OCI-LY7 (cell line): ENCODE results near the gene EYA2. TPM values are rescaled to one million over a fixed set of nuclear protein-coding genes. Genes with fewer than 3 reads are reported as not detected.

Experiments used
- BruUV-seq: library from RNA; stranded (reverse); fragments of 400-500 nt; replicated peaks from 2 replicates; lab custom pipeline; 2021; lab: Mats Ljungman, UMichigan
- CTCF ChIA-PET: fragments of 300-600 bp; sonication (Branson Sonifier 250); formaldehyde crosslinking; loops from one replicate; lab custom pipeline; 2022; ENCODE audit warnings: antibody characterized with exemption; ENCODE audit not compliant: unreplicated experiment; lab: Charles Lee
- POLR2A ChIA-PET: fragments of 300-600 bp; sonication (Branson Sonifier 250); formaldehyde crosslinking; loops from one replicate; lab custom pipeline; 2022; ENCODE audit warnings: antibody characterized with exemption; lab: Charles Lee
- DNase-seq: peaks from one replicate; pipeline ENCODE4 v3.0.0-alpha.2; 2015; ENCODE audit warnings: low spot score
- H2AFZ ChIP-seq: fragments of 200-600 bp; sonication (generic), shearing (Covaris generic); 2 replicates; pipeline ENCODE4 v1.6.1; 2014; ENCODE audit warnings: mild to moderate bottlenecking, antibody characterized with exemption, low read length, moderate library complexity
- H3K27ac ChIP-seq: fragments of 200-600 bp; sonication (generic); 2 replicates; pipeline ENCODE4 v1.5.1; 2014; ENCODE audit warnings: mixed run types, low read depth, mild to moderate bottlenecking, moderate library complexity, low read length, inconsistent platforms; ENCODE audit not compliant: poor library complexity, severe bottlenecking
- H3K36me3 ChIP-seq: fragments of 200-600 bp; sonication (generic); 2 replicates; pipeline ENCODE4 v1.6.1; 2014; ENCODE audit warnings: mild to moderate bottlenecking, antibody characterized with exemption, low read length, moderate library complexity, mixed read lengths; ENCODE audit not compliant: insufficient read depth
- H3K4me1 ChIP-seq: fragments of 200-600 bp; sonication (generic); 2 replicates; pipeline ENCODE4 v1.5.1; 2014; ENCODE audit warnings: mild to moderate bottlenecking, low read length; ENCODE audit not compliant: insufficient read depth, poor library complexity, severe bottlenecking
- H3K4me2 ChIP-seq: fragments of 200-600 bp; sonication (generic); 2 replicates; pipeline ENCODE4 v1.6.1; 2014; ENCODE audit warnings: mild to moderate bottlenecking, low read length
- H3K4me3 ChIP-seq: fragments of 200-600 bp; sonication (generic); 2 replicates; pipeline ENCODE4 v1.5.1; 2014; ENCODE audit warnings: mild to moderate bottlenecking, low read depth, low read length; ENCODE audit not compliant: poor library complexity, severe bottlenecking
- H3K79me2 ChIP-seq: fragments of 200-600 bp; sonication (generic); 2 replicates; pipeline ENCODE4 v1.6.1; 2016; ENCODE audit warnings: low read depth, mild to moderate bottlenecking, low read length, moderate library complexity, mixed read lengths; ENCODE audit not compliant: insufficient read depth
- H3K9me2 ChIP-seq: fragments of 200-600 bp; sonication (generic); 2 replicates; pipeline ENCODE4 v1.6.1; 2016; ENCODE audit warnings: mild to moderate bottlenecking, low read length, mixed read lengths; ENCODE audit not compliant: insufficient read depth
- H3K9me3 ChIP-seq: fragments of 200-600 bp; sonication (generic); 2 replicates; pipeline ENCODE4 v1.6.1; 2014; ENCODE audit warnings: mild to moderate bottlenecking, mixed run types, low read length, mixed read lengths
- H4K20me1 ChIP-seq: fragments of 200-600 bp; sonication (generic); 2 replicates; pipeline ENCODE4 v1.6.1; 2014; ENCODE audit warnings: mild to moderate bottlenecking, antibody characterized with exemption, low read length, moderate library complexity, mixed read lengths; ENCODE audit not compliant: insufficient read depth
- EZH2phosphoT487 ChIP-seq: fragments of 200-600 bp; sonication (generic); IDR thresholded peaks from 2 replicates; pipeline ENCODE4 v1.6.1; 2018; ENCODE audit warnings: low read depth, borderline replicate concordance, mild to moderate bottlenecking, mixed run types, antibody characterized with exemption, low read length, moderate library complexity, mixed read lengths
- intact Hi-C: fragments of 100-400 bp; cut with micrococcal nuclease; formaldehyde crosslinking; loops from one replicate; pipeline ENCODE4 v1.10.0; 2022; ENCODE audit not compliant: unreplicated experiment
- total RNA-seq, 2 experiments: library from RNA; depleted of rRNA in 1 of 2; stranded (reverse); fragments of >200 nt in 1 of 2; shearing (Covaris generic) in 1 of 2; gene quantifications; 2 replicates each; pipeline ENCODE4 v1.2.3, GENCODE V29; 2014 to 2022
- TF ChIP-seq, protein P1 (sequence below): fragments of 200-600 bp; sonication (generic); conservative IDR thresholded peaks from 2 replicates; pipeline ENCODE4 v1.5.1; 2014; ENCODE audit warnings: mild to moderate bottlenecking, antibody characterized with exemption, low read length, moderate library complexity, mixed read lengths

The EYA2 gene
- total RNA-seq, 2 experiments from 2014 or later = not detected

DNA sequence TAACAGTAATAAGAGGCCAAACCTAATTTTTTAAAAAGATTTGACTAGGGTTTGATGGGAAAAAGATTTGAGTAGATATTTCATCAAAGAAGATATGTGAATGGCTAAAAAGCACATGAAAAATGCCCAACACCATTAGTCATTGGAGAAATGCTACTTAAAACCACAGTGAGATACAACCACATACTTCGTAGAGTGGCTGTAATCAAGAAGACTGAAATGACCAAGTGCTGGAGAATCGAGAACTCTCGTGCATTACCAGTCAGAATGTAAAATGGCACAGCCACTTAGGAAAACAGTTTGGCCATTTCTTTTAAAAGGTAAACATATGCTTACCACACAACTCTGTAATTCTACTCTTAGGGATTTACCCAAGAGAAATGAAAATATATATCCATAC, 175.5 kb downstream of the EYA2 start:
- Histone ChIP-seq H3K9me3 (0 out of 2 replicates have a peak, but pooled peaks cover 12% of the 10 kb centered on the region), H4K20me1 (no peaks in the 10 kb centered on the region), H3K4me2 (no peak overlapping the region), H3K4me3 (no peak overlapping the region), H2AFZ (no peak overlapping the region), H3K36me3 (no peaks in the 10 kb centered on the region), H3K9me2 (no peaks in the 10 kb centered on the region), H3K79me2 (no peaks in the 10 kb centered on the region), H3K4me1 (no peaks in the 10 kb centered on the region), H3K27ac (no peak overlapping the region)
- no peak for DNase-seq
- TF ChIP-seq, protein P1, sequence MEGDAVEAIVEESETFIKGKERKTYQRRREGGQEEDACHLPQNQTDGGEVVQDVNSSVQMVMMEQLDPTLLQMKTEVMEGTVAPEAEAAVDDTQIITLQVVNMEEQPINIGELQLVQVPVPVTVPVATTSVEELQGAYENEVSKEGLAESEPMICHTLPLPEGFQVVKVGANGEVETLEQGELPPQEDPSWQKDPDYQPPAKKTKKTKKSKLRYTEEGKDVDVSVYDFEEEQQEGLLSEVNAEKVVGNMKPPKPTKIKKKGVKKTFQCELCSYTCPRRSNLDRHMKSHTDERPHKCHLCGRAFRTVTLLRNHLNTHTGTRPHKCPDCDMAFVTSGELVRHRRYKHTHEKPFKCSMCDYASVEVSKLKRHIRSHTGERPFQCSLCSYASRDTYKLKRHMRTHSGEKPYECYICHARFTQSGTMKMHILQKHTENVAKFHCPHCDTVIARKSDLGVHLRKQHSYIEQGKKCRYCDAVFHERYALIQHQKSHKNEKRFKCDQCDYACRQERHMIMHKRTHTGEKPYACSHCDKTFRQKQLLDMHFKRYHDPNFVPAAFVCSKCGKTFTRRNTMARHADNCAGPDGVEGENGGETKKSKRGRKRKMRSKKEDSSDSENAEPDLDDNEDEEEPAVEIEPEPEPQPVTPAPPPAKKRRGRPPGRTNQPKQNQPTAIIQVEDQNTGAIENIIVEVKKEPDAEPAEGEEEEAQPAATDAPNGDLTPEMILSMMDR = no peak
- no peak for TF ChIP-seq EZH2phosphoT487
- POLR2A ChIA-PET = no interaction called here
- no TSS peak for BruUV-seq
- intact Hi-C loops = no loop called here
- CTCF ChIA-PET = no interaction called here

DNA sequence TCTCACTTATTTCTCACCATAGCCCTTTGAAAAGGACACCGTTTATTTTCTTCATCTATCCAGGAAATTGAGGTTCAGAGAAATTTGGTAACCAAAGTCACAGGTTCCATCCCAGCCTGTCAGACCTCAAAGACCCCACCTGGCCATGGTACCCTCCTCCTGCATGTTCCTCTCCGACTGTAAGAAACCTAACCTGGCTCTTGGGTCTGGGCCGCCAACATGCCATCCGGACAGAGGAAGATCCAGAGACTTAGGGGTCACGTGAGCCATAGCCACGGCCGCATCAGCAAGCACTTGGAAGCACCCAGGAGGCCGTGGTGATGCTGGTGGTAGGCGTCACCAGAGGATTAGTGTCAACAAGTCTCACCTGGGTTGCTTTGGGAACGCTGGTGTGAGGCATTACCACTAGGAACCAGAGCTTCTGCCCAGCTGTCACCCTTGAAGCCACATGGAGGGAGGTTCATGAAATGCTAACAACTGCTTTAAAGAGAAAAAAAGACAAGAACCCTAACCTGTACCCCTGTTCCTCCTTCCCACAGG, 177.1 kb downstream of the EYA2 start:
- 0 out of 2 replicates have a peak, but pooled peaks cover 7% of the 10 kb centered on the region for H3K9me3 ChIP-seq
- no TSS peak for BruUV-seq
- POLR2A ChIA-PET = no interaction called here
- TF ChIP-seq, protein P1 = no peak
- TF ChIP-seq EZH2phosphoT487 = no peak
- no peak overlapping the region for H2AFZ ChIP-seq
- no peaks in the 10 kb centered on the region for H3K36me3 ChIP-seq
- H3K4me3 ChIP-seq = no peak overlapping the region
- no peak overlapping the region for H3K4me2 ChIP-seq
- DNase-seq = no peak
- CTCF ChIA-PET = no interaction called here
- H3K9me2 ChIP-seq = no peaks in the 10 kb centered on the region
- intact Hi-C loops = no loop called here
- H3K4me1 ChIP-seq = no peaks in the 10 kb centered on the region
- H3K27ac ChIP-seq = no peak overlapping the region
- no peaks in the 10 kb centered on the region for H3K79me2 ChIP-seq
- no peaks in the 10 kb centered on the region for H4K20me1 ChIP-seq

DNA sequence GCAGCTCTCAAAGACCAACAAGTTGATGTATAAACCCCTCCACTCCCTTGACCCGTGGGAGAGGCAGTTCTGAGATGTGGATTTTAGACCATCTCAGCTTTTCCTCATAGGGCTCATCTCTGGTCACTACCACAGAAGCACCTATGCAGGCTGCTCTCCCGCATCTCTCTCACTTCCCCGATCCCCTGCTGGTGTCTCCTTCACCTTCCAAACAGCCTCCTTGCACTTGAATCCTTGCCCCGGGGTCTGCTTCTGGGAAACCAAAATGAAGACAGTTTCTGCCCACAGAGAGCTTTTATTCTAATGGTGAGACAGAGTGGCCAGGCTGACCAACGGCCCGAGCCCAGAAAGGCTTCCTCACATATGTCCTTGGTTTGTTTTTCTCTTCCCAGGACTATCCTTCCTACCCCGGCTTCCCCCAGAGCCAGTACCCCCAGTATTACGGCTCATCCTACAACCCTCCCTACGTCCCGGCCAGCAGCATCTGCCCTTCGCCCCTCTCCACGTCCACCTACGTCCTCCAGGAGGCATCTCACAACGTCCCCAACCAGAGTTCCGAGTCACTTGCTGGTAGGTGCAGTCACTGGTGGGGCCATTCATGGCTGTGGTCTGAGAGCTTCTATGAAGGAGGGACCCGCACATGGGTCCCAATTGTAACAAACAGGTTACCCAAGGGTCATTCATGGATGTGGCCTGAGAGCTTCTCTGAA, 179.3 kb downstream of the EYA2 start:
- Histone ChIP-seq H3K36me3 (no peaks in the 10 kb centered on the region), H4K20me1 (no peaks in the 10 kb centered on the region), H3K4me1 (no peaks in the 10 kb centered on the region), H3K9me2 (no peaks in the 10 kb centered on the region), H3K79me2 (no peaks in the 10 kb centered on the region), H3K27ac (no peak overlapping the region), H3K4me3 (no peak overlapping the region), H3K9me3 (0 out of 2 replicates have a peak, but pooled peaks cover 3% of the 10 kb centered on the region), H3K4me2 (no peak overlapping the region), H2AFZ (no peak overlapping the region)
- ChIA-PET POLR2A (interaction anchor here (0.6 kb wide), 1 partner anchor 16 kb away, joined by 5 read pairs; no protein-coding TSS in a partner anchor), CTCF (no interaction called here)
- DNase-seq = no peak
- TF ChIP-seq, protein P1 = no peak
- TF ChIP-seq EZH2phosphoT487 = no peak
- intact Hi-C loops = no loop called here
- no TSS peak for BruUV-seq
